ENCODE results near the gene VTCN1.

The VTCN1 gene

GRCh38 chr1:117179471-117179870 is 31.3 kb downstream of the VTCN1 start:
- no peak for DNase-seq (ENCODE audit: low read depth)
- TF ChIP-seq CTCF (conservative IDR thresholded peaks at IDR 0.05; ENCODE audit: low read depth, low read length) = no peak
- H3K4me3 ChIP-seq (ENCODE audit: low read length) = no peak overlapping the region

- TF ChIP-seq CTCF (conservative IDR thresholded peaks at IDR 0.05; ENCODE audit: low read depth, low read length) = no peak
- H3K4me3 ChIP-seq (ENCODE audit: low read length) = no peak overlapping the region
- no peak for DNase-seq (ENCODE audit: low read depth)
Observed at GRCh38 chr1:117178756-117179155, 32.0 kb downstream of the VTCN1 start.

- no peak for DNase-seq (ENCODE audit: low read depth)
- TF ChIP-seq CTCF (conservative IDR thresholded peaks at IDR 0.05; ENCODE audit: low read depth, low read length) = no peak
- H3K4me3 ChIP-seq (ENCODE audit: low read length) = no peak overlapping the region
Observed at GRCh38 chr1:117177376-117177775, 33.4 kb downstream of the VTCN1 start.

- H3K4me3 ChIP-seq (ENCODE audit: low read length) = no peak overlapping the region
- no peak for TF ChIP-seq CTCF (conservative IDR thresholded peaks at IDR 0.05; ENCODE audit: low read depth, low read length)
- peak; percentile 46 for DNase-seq (ENCODE audit: low read depth)
Observed at GRCh38 chr1:117176579-117176978, 34.1 kb downstream of the VTCN1 start.

- DNase-seq (ENCODE audit: low read depth) = no peak
- TF ChIP-seq CTCF (conservative IDR thresholded peaks at IDR 0.05; ENCODE audit: low read depth, low read length) = no peak
- H3K4me3 ChIP-seq (ENCODE audit: low read length) = no peak overlapping the region
Observed at GRCh38 chr1:117174851-117175250, 35.9 kb downstream of the VTCN1 start.

- DNase-seq (ENCODE audit: low read depth) = no peak
- no peak overlapping the region for H3K4me3 ChIP-seq (ENCODE audit: low read length)
- TF ChIP-seq CTCF (conservative IDR thresholded peaks at IDR 0.05; ENCODE audit: low read depth, low read length) = no peak
Observed at GRCh38 chr1:117173691-117174090, 37.0 kb downstream of the VTCN1 start.

GRCh38 chr1:117173006-117173405 is 37.7 kb downstream of the VTCN1 start:
- TF ChIP-seq CTCF (conservative IDR thresholded peaks at IDR 0.05; ENCODE audit: low read depth, low read length) = no peak
- no peak overlapping the region for H3K4me3 ChIP-seq (ENCODE audit: low read length)
- DNase-seq (ENCODE audit: low read depth) = no peak

Data from retinal pigment epithelial cell (primary cell).